ENCODE data around the gene C1QTNF1. TPM values are rescaled to one million over a fixed set of nuclear protein-coding genes. Genes with fewer than 3 reads are reported as not detected.
A peak's percentile ranks its signal among the peaks of the same experiment; 100 is the strongest.

C1QTNF1 gene, protein sequence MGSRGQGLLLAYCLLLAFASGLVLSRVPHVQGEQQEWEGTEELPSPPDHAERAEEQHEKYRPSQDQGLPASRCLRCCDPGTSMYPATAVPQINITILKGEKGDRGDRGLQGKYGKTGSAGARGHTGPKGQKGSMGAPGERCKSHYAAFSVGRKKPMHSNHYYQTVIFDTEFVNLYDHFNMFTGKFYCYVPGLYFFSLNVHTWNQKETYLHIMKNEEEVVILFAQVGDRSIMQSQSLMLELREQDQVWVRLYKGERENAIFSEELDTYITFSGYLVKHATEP
- total RNA-seq = 10 to 100 TPM; 16.9 to 33.3 (median 22.1) TPM
- long read RNA-seq, donor 1, transcript C1QTNF1-206 (4 exons, 1,672 nt) = major isoform, 19 of 31 reads
- long read RNA-seq, donor 1, partial matches to known transcripts = 0 of 31 reads
- long read RNA-seq, donor 1, other reads (novel, unspliced or antisense) = 9 of 31 reads
- long read RNA-seq, donor 2, partial matches to known transcripts = 0 of 1 reads
- long read RNA-seq, donor 2, other reads (novel, unspliced or antisense) = 1 of 1 reads

DNA sequence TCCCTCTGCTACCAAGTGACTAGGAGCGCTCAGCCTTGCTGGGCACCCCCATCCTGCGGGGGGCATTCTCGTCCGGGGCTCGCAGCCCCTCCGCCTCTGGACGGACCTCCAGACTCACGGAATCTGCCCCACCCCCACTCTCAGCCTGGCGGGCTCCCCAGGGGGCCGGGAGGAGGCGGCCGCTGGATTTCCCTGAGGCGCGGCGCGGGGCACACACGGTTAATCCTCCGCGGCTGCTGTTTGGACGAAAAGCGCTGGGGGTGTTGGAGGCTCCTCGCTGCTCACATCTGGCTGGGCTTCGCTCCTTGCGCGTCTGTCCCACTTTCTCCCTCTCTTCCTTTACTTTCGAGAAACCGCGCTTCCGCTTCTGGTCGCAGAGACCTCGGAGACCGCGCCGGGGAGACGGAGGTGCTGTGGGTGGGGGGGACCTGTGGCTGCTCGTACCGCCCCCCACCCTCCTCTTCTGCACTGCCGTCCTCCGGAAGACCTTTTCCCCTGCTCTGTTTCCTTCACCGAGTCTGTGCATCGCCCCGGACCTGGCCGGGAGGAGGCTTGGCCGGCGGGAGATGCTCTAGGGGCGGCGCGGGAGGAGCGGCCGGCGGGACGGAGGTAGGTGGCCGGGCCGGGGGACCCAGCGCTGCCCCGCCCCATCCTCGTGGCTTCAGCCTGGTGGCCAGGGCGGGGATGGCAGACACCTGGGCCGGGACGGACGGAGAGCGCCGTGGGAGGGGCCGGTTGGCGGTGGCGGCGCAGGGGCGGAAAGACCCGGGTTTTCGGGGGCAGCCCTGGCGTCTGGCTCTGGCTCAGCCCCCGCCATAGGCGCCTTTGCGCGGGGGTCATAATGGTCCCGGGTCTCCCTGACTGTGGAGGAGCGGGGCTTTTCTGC is at the start of gene C1QTNF1:
Gene C1QTNF1, plus strand, starts transcription at position 284 of the 886 bp plus-strand sequence. CDS start 19,800 bp downstream, outside the sequence.
- peaks cover 59% of the 10 kb centered on the region for H3K4me1 ChIP-seq (ENCODE audit: low read depth)

GRCh38 chr17:78974635-78975591 is 49.1 kb upstream of the C1QTNF1 start:
- H3K4me3 ChIP-seq = no peak overlapping the region

More for the DNA sequence above, at the start of gene C1QTNF1:
- TF ChIP-seq, protein P1, sequence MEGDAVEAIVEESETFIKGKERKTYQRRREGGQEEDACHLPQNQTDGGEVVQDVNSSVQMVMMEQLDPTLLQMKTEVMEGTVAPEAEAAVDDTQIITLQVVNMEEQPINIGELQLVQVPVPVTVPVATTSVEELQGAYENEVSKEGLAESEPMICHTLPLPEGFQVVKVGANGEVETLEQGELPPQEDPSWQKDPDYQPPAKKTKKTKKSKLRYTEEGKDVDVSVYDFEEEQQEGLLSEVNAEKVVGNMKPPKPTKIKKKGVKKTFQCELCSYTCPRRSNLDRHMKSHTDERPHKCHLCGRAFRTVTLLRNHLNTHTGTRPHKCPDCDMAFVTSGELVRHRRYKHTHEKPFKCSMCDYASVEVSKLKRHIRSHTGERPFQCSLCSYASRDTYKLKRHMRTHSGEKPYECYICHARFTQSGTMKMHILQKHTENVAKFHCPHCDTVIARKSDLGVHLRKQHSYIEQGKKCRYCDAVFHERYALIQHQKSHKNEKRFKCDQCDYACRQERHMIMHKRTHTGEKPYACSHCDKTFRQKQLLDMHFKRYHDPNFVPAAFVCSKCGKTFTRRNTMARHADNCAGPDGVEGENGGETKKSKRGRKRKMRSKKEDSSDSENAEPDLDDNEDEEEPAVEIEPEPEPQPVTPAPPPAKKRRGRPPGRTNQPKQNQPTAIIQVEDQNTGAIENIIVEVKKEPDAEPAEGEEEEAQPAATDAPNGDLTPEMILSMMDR (IDR thresholded peaks at IDR 0.05) = peak; percentile 20
- DNase-seq = peak; percentile 62 to 84 (median 69)
- intact Hi-C loops (cut with DNase I, micrococcal nuclease) = no loop called here
- ATAC-seq = peak; percentile 53
- Histone ChIP-seq H3K36me3 (ENCODE audit: low read depth) (no peaks in the 10 kb centered on the region), H3K4me3 (no peak within 1 kb of the TSS), H3K9me3 (no peaks in the 10 kb centered on the region)

GRCh38 chr17:78976907-78977680 is 46.9 kb upstream of the C1QTNF1 start:
- Histone ChIP-seq H3K36me3 (ENCODE audit: low read depth) (no peaks in the 10 kb centered on the region), H3K9me3 (no peaks in the 10 kb centered on the region), H3K4me3 (no peak overlapping the region), H3K4me1 (ENCODE audit: low read depth) (peaks cover 40% of the 10 kb centered on the region)
- DNase-seq (no peak), ATAC-seq (no peak)
- intact Hi-C loops (cut with DNase I, micrococcal nuclease) = no loop called here
- TF ChIP-seq, protein P1 (IDR thresholded peaks at IDR 0.05) = no peak

More at GRCh38 chr17:78974635-78975591, 49.1 kb upstream of the C1QTNF1 start:
- TF ChIP-seq, protein P1 (IDR thresholded peaks at IDR 0.05) = no peak
- H3K4me1 ChIP-seq (ENCODE audit: low read depth) = peaks cover 43% of the 10 kb centered on the region
- peak; percentile 43 for ATAC-seq
- H3K9me3 ChIP-seq = no peaks in the 10 kb centered on the region
- peak; percentile 71 to 80 (median 74) for DNase-seq
- intact Hi-C loops (cut with DNase I, micrococcal nuclease) = loop anchor here in 1 of 2 donors (5.0 kb wide), 1 partner anchor 113 kb away; no protein-coding TSS in a partner anchor
- H3K36me3 ChIP-seq (ENCODE audit: low read depth) = no peaks in the 10 kb centered on the region

- Histone ChIP-seq H3K36me3 (ENCODE audit: low read depth) (no peaks in the 10 kb centered on the region), H3K4me1 (ENCODE audit: low read depth) (peaks cover 40% of the 10 kb centered on the region), H3K4me3 (no peak overlapping the region), H3K9me3 (no peaks in the 10 kb centered on the region)
- TF ChIP-seq, protein P1 (IDR thresholded peaks at IDR 0.05) = no peak
- intact Hi-C loops (cut with DNase I, micrococcal nuclease) = no loop called here
- DNase-seq = no peak
- ATAC-seq = no peak
Observed at GRCh38 chr17:78977681-78977943, 46.4 kb upstream of the C1QTNF1 start.

Data from mucosa of descending colon (tissue), 3 donors.